ENCODE measurements around the gene KLK8.

DNA sequence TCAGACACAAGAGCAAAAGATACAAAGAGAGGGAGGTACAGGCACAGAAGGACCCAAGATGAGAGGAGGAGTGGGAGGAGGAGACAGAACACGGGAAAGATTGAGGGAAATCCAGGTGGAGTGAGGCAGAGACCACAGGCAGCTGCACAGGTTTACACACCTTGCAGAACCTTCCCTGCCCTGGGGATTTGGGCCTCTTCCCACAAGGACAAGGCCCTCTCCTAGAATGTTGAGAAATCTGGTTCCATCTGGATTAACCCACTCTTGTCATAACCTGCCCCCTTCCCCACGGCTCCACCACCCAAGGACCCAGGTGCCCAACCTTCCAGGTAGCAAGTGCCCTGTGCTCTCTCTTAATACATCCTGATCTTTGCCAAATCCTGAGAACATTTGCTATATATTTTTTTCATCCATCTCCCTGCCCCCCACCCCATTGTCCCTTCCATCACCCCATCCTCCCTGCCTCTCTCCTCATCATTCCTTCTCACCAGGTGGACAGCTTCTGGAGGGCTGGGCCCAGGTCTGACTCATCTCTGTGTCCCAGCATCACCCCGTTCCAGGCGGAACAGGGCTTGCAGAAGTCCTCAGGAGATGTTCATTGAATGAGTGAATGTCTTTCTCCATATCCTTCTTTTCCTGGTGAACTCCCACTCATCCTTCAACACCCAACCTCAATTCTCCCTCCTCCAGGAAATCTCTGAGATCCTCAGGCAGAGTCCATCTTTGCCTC lies 8.8 kb upstream of the KLK8 start:
- TF ChIP-seq, protein P1, sequence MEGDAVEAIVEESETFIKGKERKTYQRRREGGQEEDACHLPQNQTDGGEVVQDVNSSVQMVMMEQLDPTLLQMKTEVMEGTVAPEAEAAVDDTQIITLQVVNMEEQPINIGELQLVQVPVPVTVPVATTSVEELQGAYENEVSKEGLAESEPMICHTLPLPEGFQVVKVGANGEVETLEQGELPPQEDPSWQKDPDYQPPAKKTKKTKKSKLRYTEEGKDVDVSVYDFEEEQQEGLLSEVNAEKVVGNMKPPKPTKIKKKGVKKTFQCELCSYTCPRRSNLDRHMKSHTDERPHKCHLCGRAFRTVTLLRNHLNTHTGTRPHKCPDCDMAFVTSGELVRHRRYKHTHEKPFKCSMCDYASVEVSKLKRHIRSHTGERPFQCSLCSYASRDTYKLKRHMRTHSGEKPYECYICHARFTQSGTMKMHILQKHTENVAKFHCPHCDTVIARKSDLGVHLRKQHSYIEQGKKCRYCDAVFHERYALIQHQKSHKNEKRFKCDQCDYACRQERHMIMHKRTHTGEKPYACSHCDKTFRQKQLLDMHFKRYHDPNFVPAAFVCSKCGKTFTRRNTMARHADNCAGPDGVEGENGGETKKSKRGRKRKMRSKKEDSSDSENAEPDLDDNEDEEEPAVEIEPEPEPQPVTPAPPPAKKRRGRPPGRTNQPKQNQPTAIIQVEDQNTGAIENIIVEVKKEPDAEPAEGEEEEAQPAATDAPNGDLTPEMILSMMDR (IDR thresholded peaks at IDR 0.05; ENCODE audit: insufficient read depth, low read length, poor library complexity, severe bottlenecking), result no peak
- TF ChIP-seq EZH2phosphoT487 (conservative IDR thresholded peaks at IDR 0.05; ENCODE audit: low read length), result no peak

All from SU-DHL-6 (cell line).